ENCODE data around the gene NME5.

DNA sequence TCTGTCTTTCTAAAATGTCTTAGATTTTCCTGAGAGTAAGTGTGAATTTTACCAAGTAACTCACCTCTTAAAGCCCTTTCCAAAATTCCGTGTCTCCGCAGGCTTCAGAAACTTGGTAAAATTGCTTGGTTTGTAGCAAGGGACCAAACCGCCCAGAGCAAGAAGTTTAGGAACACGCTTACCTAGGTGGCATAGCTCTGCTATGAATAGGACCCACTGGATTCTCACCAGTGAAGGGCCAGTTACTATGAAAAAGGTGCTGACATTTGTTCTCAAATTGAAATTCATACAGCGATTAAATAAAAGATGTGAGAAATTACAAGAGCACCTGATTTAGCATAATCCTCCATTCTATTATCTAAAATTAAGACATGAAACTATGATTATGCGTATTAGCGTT, 6.7 kb downstream of the NME5 start:
- TF ChIP-seq POLR2A (IDR thresholded peaks at IDR 0.05; ENCODE audit: low read length) = no peak
- TF ChIP-seq GATA1 (IDR thresholded peaks at IDR 0.05; ENCODE audit: low read depth, low read length) = no peak

Data from erythroblast (primary cell).